Dermis microvascular lymphatic vessel endothelial cell (primary cell): ENCODE results near the gene CENPB. TPM values are rescaled to one million over a fixed set of nuclear protein-coding genes. Genes with fewer than 3 reads are reported as not detected.

Experiments used
- DNase-seq, 2 donors: peaks; one replicate each; pipeline versions ENCODE4 v3.0.0 to v3.0.0-alpha.2; 2010; ENCODE audit warnings: low read depth in 2 of 2
- total RNA-seq: library from RNA; depleted of rRNA; stranded (reverse); fragments of >200 nt; gene quantifications from 2 replicates; pipeline ENCODE4 v1.2.1, GENCODE V29; 2014

CENPB gene
- total RNA-seq, 1 donor from 2014 or later, result 65.5 TPM

- DNase-seq, result peak; percentile 93 to 99
These were observed 18.9 kb downstream of the CENPB start, which contains the start of gene ADISSP for GRCh38 chr20:3767427-3768341. ADISSP (minus strand) TSS chr20:3767753; CDS start chr20:3760100, 7,653 bp downstream.

GRCh38 chr20:3767110-3767426 lies 19.5 kb downstream of the CENPB start:
- DNase-seq, result no peak

- no peak for DNase-seq
These were observed 20.0 kb downstream of the CENPB start for GRCh38 chr20:3766422-3767109.

- DNase-seq, result no peak
These were observed 21.2 kb downstream of the CENPB start for GRCh38 chr20:3765171-3765882.

- no peak for DNase-seq
These were observed 21.9 kb downstream of the CENPB start for GRCh38 chr20:3764659-3765058.

GRCh38 chr20:3763671-3764601 lies 22.6 kb downstream of the CENPB start:
- no peak for DNase-seq

GRCh38 chr20:3760655-3761348 lies 25.7 kb downstream of the CENPB start:
- no peak for DNase-seq

GRCh38 chr20:3759884-3760283 lies 26.7 kb downstream of the CENPB start:
- DNase-seq, result no peak

GRCh38 chr20:3759316-3759823 lies 27.2 kb downstream of the CENPB start:
- no peak for DNase-seq

GRCh38 chr20:3758566-3758965 lies 28.0 kb downstream of the CENPB start:
- no peak for DNase-seq

GRCh38 chr20:3757268-3757667 lies 29.3 kb downstream of the CENPB start:
- DNase-seq, result no peak

- DNase-seq, result no peak
These were observed 30.6 kb downstream of the CENPB start for GRCh38 chr20:3755814-3756480.

GRCh38 chr20:3755269-3755668 lies 31.3 kb downstream of the CENPB start:
- no peak for DNase-seq

- no peak for DNase-seq
These were observed 32.3 kb downstream of the CENPB start for GRCh38 chr20:3754276-3754630.

GRCh38 chr20:3753501-3754275 lies 32.9 kb downstream of the CENPB start:
- no peak for DNase-seq

- DNase-seq, result peak; percentile 55 to 76
These were observed 33.4 kb downstream of the CENPB start for GRCh38 chr20:3753098-3753497.

GRCh38 chr20:3752386-3752759 lies 34.2 kb downstream of the CENPB start:
- no peak for DNase-seq

GRCh38 chr20:3751675-3752385 lies 34.7 kb downstream of the CENPB start:
- no peak for DNase-seq
